HepG2 (cell line): ENCODE results near the gene RPP21. TPM values are rescaled to one million over a fixed set of nuclear protein-coding genes. Genes with fewer than 3 reads are reported as not detected.
A peak's percentile ranks its signal among the peaks of the same experiment; 100 is the strongest.

Experiments
- ATAC-seq: fragments of 200-7000 bp; cut with Tn5 transposase; 3 replicates; pipeline ENCODE4 v1.9.1; 2020; ENCODE audit warnings: mild to moderate bottlenecking, moderate library complexity
- BruUV-seq: library from RNA; stranded (reverse); fragments of 400-500 nt; replicated peaks from 2 replicates; lab custom pipeline; 2021; lab: Mats Ljungman, UMichigan
- CTCF ChIA-PET: fragments of 300-600 bp; formaldehyde crosslinking; extraction: SDS; loops from one replicate; lab custom pipeline; 2021; ENCODE audit warnings: low total read pairs, inconsistent platforms, low intra/inter-chr PET ratio; lab: Yijun Ruan, JAX
- POLR2A ChIA-PET: fragments of 350-600 bp; sonication (Branson Sonifier 250); formaldehyde crosslinking; loops from one replicate; lab custom pipeline; 2020; ENCODE audit warnings: antibody characterized with exemption, inconsistent platforms; lab: Yijun Ruan, JAX
- DNase-seq: peaks from one replicate; pipeline ENCODE4 v3.0.0-alpha.2; 2015; ENCODE audit warnings: low spot score
- FAIRE-seq: peaks from 3 replicates; lab custom pipeline; 2011; peaks lifted over from hg19 to GRCh38; lab: Jason Lieb, UNC
- H2AFZ ChIP-seq: one replicate; pipeline ENCODE4 v1.6.1; 2011; ENCODE audit warnings: low read length, inconsistent platforms
- H3K27ac ChIP-seq: fragments of 300-600 bp; 3 replicates; pipeline ENCODE4 v1.8.0; 2011; ENCODE audit warnings: mixed run types, mild to moderate bottlenecking, mixed read lengths, low read length, inconsistent platforms; ENCODE audit not compliant: insufficient read depth; ENCODE audit errors: extremely low read length
- H3K27me3 ChIP-seq, 2 experiments: fragments of 200-600 bp in 1 of 2; 2 replicates in 1 of 2; 3 replicates in 1 of 2; pipeline versions ENCODE4 v1.6.0 to v1.8.0; 2011; ENCODE audit warnings: low read length in 2 of 2, mild to moderate bottlenecking in 2 of 2, moderate library complexity in 2 of 2, inconsistent platforms in 1 of 2; ENCODE audit not compliant: insufficient read depth in 2 of 2, control insufficient read depth in 1 of 2
- H3K36me3 ChIP-seq, 2 experiments: fragments of 200-600 bp in 1 of 2; replicated peaks in 1 of 2; 2 replicates in 1 of 2; 3 replicates in 1 of 2; pipeline versions ENCODE4 v1.5.1 to v1.8.0; 2011; ENCODE audit warnings: low read length in 2 of 2, inconsistent platforms in 1 of 2; ENCODE audit not compliant: insufficient read depth in 2 of 2, control insufficient read depth in 1 of 2
- H3K4me1 ChIP-seq: 2 replicates; pipeline ENCODE4 v1.5.1; 2012; ENCODE audit warnings: low read length, inconsistent platforms; ENCODE audit not compliant: insufficient read depth
- H3K4me2 ChIP-seq: 2 replicates; pipeline ENCODE4 v1.6.0; 2011; ENCODE audit warnings: low read depth, low read length, inconsistent platforms
- H3K4me3 ChIP-seq, 3 experiments: fragments of 200-600 bp in 1 of 3; sonication (generic), shearing (Covaris generic) in 1 of 3; replicated peaks in 1 of 3; 2 replicates each; pipeline ENCODE4 v1.5.1; 2011 to 2016; ENCODE audit warnings: low read length in 3 of 3, inconsistent platforms in 2 of 3, low read depth in 2 of 3, mild to moderate bottlenecking in 2 of 3, control low read depth in 1 of 3, mixed read lengths in 1 of 3; ENCODE audit not compliant: insufficient read depth in 1 of 3
- H3K79me2 ChIP-seq: one replicate; pipeline ENCODE4 v1.6.1; 2011; ENCODE audit warnings: low read length, inconsistent platforms; ENCODE audit not compliant: insufficient read depth
- H3K9ac ChIP-seq: 2 replicates; pipeline ENCODE4 v1.6.0; 2011; ENCODE audit warnings: mild to moderate bottlenecking, low read depth, low read length, inconsistent platforms; ENCODE audit not compliant: insufficient read depth
- H3K9me3 ChIP-seq: 2 replicates; pipeline ENCODE4 v1.5.1; 2012; ENCODE audit warnings: mild to moderate bottlenecking, low read length
- H4K20me1 ChIP-seq: 2 replicates; pipeline ENCODE4 v1.6.0; 2011; ENCODE audit warnings: inconsistent platforms, mild to moderate bottlenecking, low read length, moderate library complexity; ENCODE audit not compliant: insufficient read depth
- GABPB1 ChIP-seq: IDR thresholded peaks from 2 replicates; pipeline ENCODE4 v1.6.1; 2016; ENCODE audit warnings: mild to moderate bottlenecking, missing genetic modification reagents, moderate library complexity, missing compliant biosample characterization
- GATA4 ChIP-seq: sonication (generic); IDR thresholded peaks from 2 replicates; pipeline ENCODE4 v1.6.1; 2016; ENCODE audit warnings: antibody characterized with exemption, low read depth, borderline replicate concordance
- KAT8 ChIP-seq: IDR thresholded peaks from 2 replicates; pipeline ENCODE4 v1.6.1; 2016; ENCODE audit warnings: missing genetic modification reagents, missing compliant biosample characterization
- NFIB ChIP-seq: sonication (generic); formaldehyde crosslinking; IDR thresholded peaks from 2 replicates; pipeline ENCODE4 v1.9.0; 2021; ENCODE audit warnings: missing genetic modification reagents, mild to moderate bottlenecking, borderline replicate concordance
- ONECUT2 ChIP-seq: sonication (generic); formaldehyde crosslinking; IDR thresholded peaks from 2 replicates; pipeline ENCODE4 v1.4.0; 2020; ENCODE audit warnings: missing genetic modification reagents
- PAF1 ChIP-seq: IDR thresholded peaks from 2 replicates; pipeline ENCODE4 v1.6.1; 2016; ENCODE audit warnings: missing genetic modification reagents, missing compliant biosample characterization
- RFXAP ChIP-seq: sonication (generic); formaldehyde crosslinking; IDR thresholded peaks from 2 replicates; pipeline ENCODE4 v1.4.0; 2020; ENCODE audit warnings: missing genetic modification reagents, borderline replicate concordance
- SALL2 ChIP-seq: sonication (generic); formaldehyde crosslinking; IDR thresholded peaks from 2 replicates; pipeline ENCODE4 v1.8.1; 2023; ENCODE audit warnings: mild to moderate bottlenecking, missing genetic modification reagents, inconsistent platforms
- SYNCRIP ChIP-seq: fragments of 200-400 bp; formaldehyde crosslinking; IDR thresholded peaks from 2 replicates; pipeline ENCODE4 v1.6.1; 2018; ENCODE audit warnings: mild to moderate bottlenecking, low read depth, low read length; ENCODE audit not compliant: insufficient read depth
- TBP ChIP-seq: sonication (generic); formaldehyde crosslinking; IDR thresholded peaks from 2 replicates; pipeline ENCODE4 v1.5.0; 2020; ENCODE audit warnings: missing genetic modification reagents
- TOE1 ChIP-seq: sonication (generic); formaldehyde crosslinking; IDR thresholded peaks from 2 replicates; pipeline ENCODE4 v1.4.0; 2020; ENCODE audit warnings: mild to moderate bottlenecking, missing genetic modification reagents
- YEATS4 ChIP-seq: sonication (generic); formaldehyde crosslinking; IDR thresholded peaks from 2 replicates; pipeline ENCODE4 v1.4.0; 2020; ENCODE audit warnings: missing genetic modification reagents, borderline replicate concordance
- ZFP36 ChIP-seq: fragments of 150-350 bp; IDR thresholded peaks from 2 replicates; pipeline ENCODE4 v1.6.1; 2018; ENCODE audit warnings: borderline replicate concordance, low read length, low read depth; ENCODE audit not compliant: partially characterized antibody
- ZIK1 ChIP-seq: sonication (generic); formaldehyde crosslinking; IDR thresholded peaks from 2 replicates; pipeline ENCODE4 v1.5.0; 2020; ENCODE audit warnings: mild to moderate bottlenecking, low read depth, missing genetic modification reagents, borderline replicate concordance
- ZKSCAN1 ChIP-seq: fragments of 150-350 bp; IDR thresholded peaks from 2 replicates; pipeline ENCODE4 v1.6.1; 2014; ENCODE audit warnings: low read length
- ZNF337 ChIP-seq: sonication (generic); formaldehyde crosslinking; IDR thresholded peaks from 2 replicates; pipeline ENCODE4 v1.5.1; 2020; ENCODE audit warnings: missing genetic modification reagents, low read depth, mild to moderate bottlenecking, borderline replicate concordance
- ZNF34 ChIP-seq: sonication (generic); formaldehyde crosslinking; IDR thresholded peaks from 2 replicates; pipeline ENCODE4 v1.4.0; 2020; ENCODE audit warnings: mild to moderate bottlenecking, missing genetic modification reagents, borderline replicate concordance
- ZNF383 ChIP-seq: sonication (generic); formaldehyde crosslinking; IDR thresholded peaks from 2 replicates; pipeline ENCODE4 v1.4.0; 2020; ENCODE audit warnings: missing genetic modification reagents, mild to moderate bottlenecking, borderline replicate concordance
- ZNF792 ChIP-seq: IDR thresholded peaks from 2 replicates; pipeline ENCODE4 v1.6.1; 2016
- WGBS: methylation state at CpG from one replicate; pipeline ENCODE4 v1.1.6; 2017; ENCODE audit warnings: low lambda C conversion rate; 5-methylcytosine and 5-hydroxymethylcytosine counted together
- in situ Hi-C: cut with HindIII; loops from 2 replicates; pipeline ENCODE4 v1.10.0; 2017; ENCODE audit warnings: low pct_unique_long_range_greater_than_20kb; ENCODE audit not compliant: extremely low pct_ligation_motif_present
- intact Hi-C: fragments of 100-400 bp; cut with micrococcal nuclease; formaldehyde crosslinking; loops from one replicate; pipeline ENCODE4 v1.10.0; 2022; ENCODE audit not compliant: unreplicated experiment
- polyA plus RNA-seq, 8 experiments: library from polyadenylated mRNA; depleted of rRNA in 3 of 8; stranded (reverse) in 7 of 8; unstranded in 1 of 8; fragments of >200 nt; fragmentation: Illumina TruSeq in 4 of 8; extraction: Trizol in 4 of 8; gene quantifications; 2 replicates each; pipeline versions ENCODE4 v1.2.1 to v1.2.3, GENCODE V29; 2011 to 2016; ENCODE audit warnings: low read depth in 4 of 8, missing spikeins in 1 of 8, mixed read lengths in 1 of 8; ENCODE audit not compliant: insufficient read depth in 1 of 8
- total RNA-seq, 5 experiments: library from RNA; depleted of rRNA; stranded (reverse); fragments of >200 nt; fragmentation: Illumina TruSeq; extraction: Trizol; gene quantifications; 2 replicates each; pipeline ENCODE4 v1.2.3, GENCODE V29; 2016; ENCODE audit warnings: low read depth in 1 of 5
- TF ChIP-seq, protein P1 (sequence below): IDR thresholded peaks from 2 replicates; pipeline ENCODE4 v1.6.1; 2016; ENCODE audit warnings: low read depth, control low read depth
- TF ChIP-seq, protein P2 (sequence below): sonication (generic); formaldehyde crosslinking; IDR thresholded peaks from 2 replicates; pipeline ENCODE4 v1.8.0; 2023; ENCODE audit warnings: mild to moderate bottlenecking, missing genetic modification reagents
- TF ChIP-seq, protein P3 (sequence below): IDR thresholded peaks from 2 replicates; pipeline ENCODE4 v1.6.1; 2016; ENCODE audit warnings: missing biosample characterization, missing genetic modification reagents, low read depth

RPP21 gene
- total and polyA plus RNA-seq, 2 of the 13 experiments (the other 11 are each of a cell fraction or from before 2014, with no cell fraction given), result 53.1 to 72.3 TPM

DNA sequence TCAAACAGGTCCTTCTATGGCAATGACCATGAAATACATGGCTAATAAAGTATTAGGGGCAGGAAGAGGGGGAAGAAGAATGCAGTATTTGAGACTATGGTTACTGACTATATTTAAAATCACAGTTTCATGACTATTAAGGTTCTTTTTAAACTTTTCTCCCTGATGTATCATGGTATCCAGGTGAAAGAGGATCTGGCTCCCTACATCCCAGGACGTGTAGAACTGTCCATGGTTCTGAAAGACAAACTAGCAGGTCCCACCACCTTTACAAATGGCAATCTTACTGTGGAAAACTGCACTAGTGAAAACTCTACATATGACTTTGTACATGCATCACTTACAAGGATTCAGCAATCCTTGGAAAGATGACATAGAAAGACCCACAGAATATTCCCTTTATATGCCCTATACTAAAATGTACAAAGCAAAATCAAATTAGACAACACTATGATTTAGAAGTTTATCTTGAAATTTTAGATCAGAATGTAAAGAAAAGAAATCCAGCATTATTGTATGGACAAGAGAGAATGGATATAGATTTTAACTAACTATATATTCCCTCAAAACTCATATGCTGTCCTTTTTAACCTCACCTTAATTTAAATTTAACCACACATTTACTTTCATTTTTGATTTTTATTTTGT lies 33.5 kb downstream of the RPP21 start:
- Histone ChIP-seq H3K4me3 (no peak overlapping the region), H3K9me3 (no peaks in the 10 kb centered on the region), H3K79me2 (no peaks in the 10 kb centered on the region), H3K4me2 (no peak overlapping the region), H3K36me3 (no peaks in the 10 kb centered on the region), H3K27ac (no peak overlapping the region), H3K27me3 (peaks cover 0 to 3% of the 10 kb centered on the region in 2 experiments; a peak in 1 of 5 replicates), H4K20me1 (no peaks in the 10 kb centered on the region), H3K9ac (no peak overlapping the region), H3K4me1 (no peaks in the 10 kb centered on the region), H2AFZ (no peak overlapping the region)
- in situ Hi-C loops (no loop called here), intact Hi-C loops (no loop called here)
- POLR2A ChIA-PET, result no interaction called here
- DNase-seq (peak; percentile 61), ATAC-seq (peak; percentile 55; the same call in 1 of the 3 replicates), FAIRE-seq (peak; percentile 52)
- 0% methylated on average over 1 of the region's 1 CpG for WGBS
- no TSS peak for BruUV-seq
- CTCF ChIA-PET, result no interaction called here
- no peak for TF ChIP-seq ONECUT2 (CRISPR knock-in tag)
- TF ChIP-seq TOE1, result no peak
- TF ChIP-seq ZNF337 (CRISPR knock-in tag), result no peak
- TF ChIP-seq SALL2, result no peak
- TF ChIP-seq ZIK1 (CRISPR knock-in tag), result no peak
- no peak for TF ChIP-seq ZNF383 (CRISPR knock-in tag)
- TF ChIP-seq YEATS4 (CRISPR knock-in tag), result no peak
- peak; percentile 83 for TF ChIP-seq ZNF792 (CRISPR knock-in tag)
- TF ChIP-seq, protein P1, sequence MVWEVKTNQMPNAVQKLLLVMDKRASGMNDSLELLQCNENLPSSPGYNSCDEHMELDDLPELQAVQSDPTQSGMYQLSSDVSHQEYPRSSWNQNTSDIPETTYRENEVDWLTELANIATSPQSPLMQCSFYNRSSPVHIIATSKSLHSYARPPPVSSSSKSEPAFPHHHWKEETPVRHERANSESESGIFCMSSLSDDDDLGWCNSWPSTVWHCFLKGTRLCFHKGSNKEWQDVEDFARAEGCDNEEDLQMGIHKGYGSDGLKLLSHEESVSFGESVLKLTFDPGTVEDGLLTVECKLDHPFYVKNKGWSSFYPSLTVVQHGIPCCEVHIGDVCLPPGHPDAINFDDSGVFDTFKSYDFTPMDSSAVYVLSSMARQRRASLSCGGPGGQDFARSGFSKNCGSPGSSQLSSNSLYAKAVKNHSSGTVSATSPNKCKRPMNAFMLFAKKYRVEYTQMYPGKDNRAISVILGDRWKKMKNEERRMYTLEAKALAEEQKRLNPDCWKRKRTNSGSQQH, result 0 out of 2 replicates have a peak, but pooled peaks have one; percentile 41
- no peak for TF ChIP-seq ZKSCAN1
- no peak for TF ChIP-seq ZFP36
- TF ChIP-seq PAF1, result no peak
- no peak for TF ChIP-seq GATA4
- no peak for TF ChIP-seq SYNCRIP
- TF ChIP-seq, protein P2, sequence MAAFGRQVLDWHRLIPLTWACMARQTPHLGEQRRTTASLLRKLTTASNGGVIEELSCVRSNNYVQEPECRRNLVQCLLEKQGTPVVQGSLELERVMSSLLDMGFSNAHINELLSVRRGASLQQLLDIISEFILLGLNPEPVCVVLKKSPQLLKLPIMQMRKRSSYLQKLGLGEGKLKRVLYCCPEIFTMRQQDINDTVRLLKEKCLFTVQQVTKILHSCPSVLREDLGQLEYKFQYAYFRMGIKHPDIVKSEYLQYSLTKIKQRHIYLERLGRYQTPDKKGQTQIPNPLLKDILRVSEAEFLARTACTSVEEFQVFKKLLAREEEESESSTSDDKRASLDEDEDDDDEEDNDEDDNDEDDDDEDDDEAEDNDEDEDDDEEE, result no peak
- no peak for TF ChIP-seq RFXAP (CRISPR knock-in tag)
- TF ChIP-seq TBP (CRISPR knock-in tag), result no peak
- TF ChIP-seq, protein P3, sequence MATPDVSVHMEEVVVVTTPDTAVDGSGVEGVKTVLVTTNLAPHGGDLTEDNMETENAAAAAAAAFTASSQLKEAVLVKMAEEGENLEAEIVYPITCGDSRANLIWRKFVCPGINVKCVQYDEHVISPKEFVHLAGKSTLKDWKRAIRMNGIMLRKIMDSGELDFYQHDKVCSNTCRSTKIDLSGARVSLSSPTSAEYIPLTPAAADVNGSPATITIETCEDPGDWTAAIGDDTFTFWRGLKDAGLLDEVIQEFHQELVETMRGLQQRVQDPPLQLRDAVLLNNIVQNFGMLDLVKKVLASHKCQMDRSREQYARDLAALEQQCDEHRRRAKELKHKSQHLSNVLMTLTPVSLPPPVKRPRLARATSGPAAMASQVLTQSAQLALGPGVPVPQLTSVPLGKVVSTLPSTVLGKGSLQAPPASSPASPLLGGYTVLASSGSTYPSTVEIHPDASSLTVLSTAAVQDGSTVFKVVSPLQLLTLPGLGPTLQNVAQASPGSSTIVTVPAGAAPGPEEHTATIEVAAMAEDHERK, result no peak
- TF ChIP-seq GABPB1, result no peak; the same call in 1 of the 2 replicates
- no peak for TF ChIP-seq NFIB
- no peak for TF ChIP-seq ZNF34 (CRISPR knock-in tag)
- peak; percentile 55; the same call in 1 of the 2 replicates for TF ChIP-seq KAT8 (CRISPR knock-in tag)
